Hepatocyte (in vitro differentiated cells): Measurements from ENCODE around the gene CD200. TPM values are rescaled to one million over a fixed set of nuclear protein-coding genes. Genes with fewer than 3 reads are reported as not detected.

Experiments used
- DNase-seq: peaks from one replicate; pipeline ENCODE4 v3.0.0-alpha.2; 2016; ENCODE audit warnings: low spot score
- H2AFZ ChIP-seq: fragments of 200-600 bp; sonication (generic); 2 replicates; pipeline ENCODE4 v1.6.0; 2016; ENCODE audit warnings: antibody characterized with exemption, mild to moderate bottlenecking
- H3K27ac ChIP-seq: fragments of 200-600 bp; sonication (generic); 2 replicates; pipeline ENCODE4 v1.5.1; 2016; ENCODE audit warnings: mild to moderate bottlenecking
- H3K27me3 ChIP-seq: fragments of 200-600 bp; sonication (generic); 2 replicates; pipeline ENCODE4 v1.6.1; 2016
- H3K36me3 ChIP-seq: fragments of 200-600 bp; sonication (generic); replicated peaks from 2 replicates; pipeline ENCODE4 v1.5.1; 2016; ENCODE audit warnings: low read depth; ENCODE audit not compliant: insufficient read depth
- H3K4me1 ChIP-seq: fragments of 200-600 bp; sonication (generic); 2 replicates; pipeline ENCODE4 v1.5.1; 2016; ENCODE audit warnings: mild to moderate bottlenecking, moderate library complexity; ENCODE audit not compliant: insufficient read depth
- H3K4me2 ChIP-seq: fragments of 200-600 bp; sonication (generic); 2 replicates; pipeline ENCODE4 v1.6.0; 2016
- H3K4me3 ChIP-seq: fragments of 200-600 bp; sonication (generic); 2 replicates; pipeline ENCODE4 v1.5.1; 2016; ENCODE audit warnings: mild to moderate bottlenecking
- H3K79me2 ChIP-seq: fragments of 200-600 bp; sonication (generic); 2 replicates; pipeline ENCODE4 v1.6.0; 2017; ENCODE audit warnings: mild to moderate bottlenecking
- H3K9me2 ChIP-seq: fragments of 200-600 bp; sonication (generic); replicated peaks from 2 replicates; pipeline ENCODE4 v1.6.0; 2017; ENCODE audit warnings: mild to moderate bottlenecking; ENCODE audit not compliant: insufficient read depth
- H3K9me3 ChIP-seq: fragments of 200-600 bp; sonication (generic); 2 replicates; pipeline ENCODE4 v1.5.1; 2016; ENCODE audit warnings: low read depth, mild to moderate bottlenecking
- H4K20me1 ChIP-seq: fragments of 200-600 bp; sonication (generic); 2 replicates; pipeline ENCODE4 v1.6.0; 2016; ENCODE audit warnings: mild to moderate bottlenecking; ENCODE audit not compliant: insufficient read depth, poor library complexity, severe bottlenecking
- EZH2 ChIP-seq: fragments of 200-600 bp; sonication (generic); IDR thresholded peaks from 2 replicates; pipeline ENCODE4 v1.6.1; 2016; ENCODE audit warnings: antibody characterized with exemption, mild to moderate bottlenecking, borderline replicate concordance
- EZH2phosphoT487 ChIP-seq: fragments of 200-600 bp; sonication (generic); IDR thresholded peaks from one replicate; pipeline ENCODE4 v1.6.1; 2018; ENCODE audit warnings: antibody characterized with exemption, mild to moderate bottlenecking, low read depth, moderate library complexity; ENCODE audit not compliant: unreplicated experiment, severe bottlenecking
- WGBS: methylation state at CpG from one replicate; pipeline ENCODE4 v1.1.6; 2016; ENCODE audit warnings: low lambda C conversion rate; ENCODE audit errors: missing lambda C conversion rate; 5-methylcytosine and 5-hydroxymethylcytosine counted together
- polyA plus RNA-seq: library from polyadenylated mRNA; unstranded; fragments of >200 nt; fragmentation: Nextera tagmentation; extraction: Ambion mirVana; gene quantifications from 2 replicates; pipeline ENCODE4 v1.2.1, GENCODE V29; 2016
- total RNA-seq: library from RNA; depleted of rRNA; stranded (reverse); fragments of >200 nt; gene quantifications from 2 replicates; pipeline ENCODE4 v1.2.3, GENCODE V29; 2014
- TF ChIP-seq, protein P1 (sequence below): fragments of 200-600 bp; sonication (generic); IDR thresholded peaks from 2 replicates; pipeline ENCODE4 v1.5.1; 2016; ENCODE audit warnings: antibody characterized with exemption, mild to moderate bottlenecking; ENCODE audit not compliant: poor library complexity

Gene CD200
- total and polyA plus RNA-seq, 2 experiments from 2014 or later, result 12.6 to 16.8 TPM

DNA sequence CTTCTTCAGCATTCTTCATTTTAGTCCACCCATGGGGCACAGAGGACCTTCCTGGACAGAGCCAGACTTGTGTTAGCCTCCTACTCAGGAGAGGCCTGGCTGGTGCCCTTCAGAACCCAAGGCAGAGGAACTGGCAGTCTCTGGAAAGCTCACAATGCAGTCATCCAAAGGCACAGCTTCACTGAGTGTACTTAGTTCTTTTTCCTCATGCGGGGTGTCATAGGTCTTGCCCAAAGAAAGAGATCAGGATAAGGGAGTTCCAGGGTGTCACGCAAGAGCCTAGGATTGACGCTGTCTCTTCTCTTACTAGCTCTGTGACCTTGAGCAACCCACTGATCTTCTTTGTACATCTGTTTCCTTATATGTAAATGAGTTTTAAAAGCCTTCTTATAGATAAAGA is 58.7 kb downstream of the CD200 start:
- TF ChIP-seq EZH2, result no peak
- no peak for TF ChIP-seq EZH2phosphoT487
- H3K4me2 ChIP-seq, result peak overlapping the region; percentile 36
- peak overlapping the region; percentile 93 for H3K27ac ChIP-seq
- no peak for DNase-seq
- H3K4me3 ChIP-seq, result no peak overlapping the region
- H3K36me3 ChIP-seq, result no peaks in the 10 kb centered on the region
- H3K9me3 ChIP-seq, result no peaks in the 10 kb centered on the region
- peak overlapping the region; percentile 34 for H2AFZ ChIP-seq
- H3K27me3 ChIP-seq, result no peaks in the 10 kb centered on the region
- no peaks in the 10 kb centered on the region for H3K9me2 ChIP-seq
- H4K20me1 ChIP-seq, result no peaks in the 10 kb centered on the region
- 89% methylated on average over 3 of the region's 3 CpGs for WGBS
- H3K79me2 ChIP-seq, result no peaks in the 10 kb centered on the region
- peaks cover 21% of the 10 kb centered on the region for H3K4me1 ChIP-seq

DNA sequence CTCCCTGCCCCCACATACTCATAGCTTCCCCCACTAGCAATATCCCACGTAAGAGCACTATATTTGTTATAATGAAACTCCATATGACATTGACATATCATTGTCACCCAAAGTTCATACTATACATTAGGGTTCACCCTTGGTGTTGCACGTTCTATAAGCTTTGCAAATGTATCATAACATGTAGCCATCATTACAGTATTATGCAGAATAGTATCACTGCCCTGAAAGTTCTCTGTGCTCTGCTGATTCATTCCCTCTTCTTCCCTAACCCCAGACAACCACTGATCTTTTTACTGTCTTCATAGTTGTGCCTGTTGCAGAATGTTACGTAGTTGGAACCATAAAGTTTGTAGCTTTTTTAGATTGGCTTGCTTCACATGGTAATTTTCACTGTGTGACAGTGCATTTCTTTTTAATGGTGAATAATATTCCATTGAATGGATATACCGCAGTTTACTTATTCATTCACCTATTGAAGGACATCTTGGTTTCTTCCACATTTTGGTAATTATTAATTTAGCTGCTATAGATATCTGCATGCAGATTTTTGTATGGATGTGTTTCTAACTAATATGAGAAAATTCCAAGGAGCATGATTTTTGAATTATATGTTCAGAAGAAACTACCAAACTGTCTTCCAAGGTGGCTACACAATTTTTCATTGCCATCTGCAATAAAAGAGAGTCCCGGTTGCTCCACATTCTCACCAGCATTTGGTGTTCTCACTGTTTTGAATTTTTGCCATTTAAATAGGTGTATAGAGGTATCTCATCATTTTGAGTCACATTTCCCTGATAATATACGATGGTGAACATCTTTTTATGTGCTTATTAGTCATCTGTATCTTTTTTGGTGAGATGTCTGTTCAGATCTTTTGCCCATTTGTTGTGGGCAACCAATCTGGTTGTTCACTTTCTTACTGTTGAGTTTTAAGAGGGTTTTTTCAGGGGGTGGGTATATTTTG is 59.7 kb downstream of the CD200 start:
- H3K4me1 ChIP-seq, result peaks cover 21% of the 10 kb centered on the region
- TF ChIP-seq EZH2phosphoT487 (no peak), EZH2 (no peak)
- TF ChIP-seq, protein P1, sequence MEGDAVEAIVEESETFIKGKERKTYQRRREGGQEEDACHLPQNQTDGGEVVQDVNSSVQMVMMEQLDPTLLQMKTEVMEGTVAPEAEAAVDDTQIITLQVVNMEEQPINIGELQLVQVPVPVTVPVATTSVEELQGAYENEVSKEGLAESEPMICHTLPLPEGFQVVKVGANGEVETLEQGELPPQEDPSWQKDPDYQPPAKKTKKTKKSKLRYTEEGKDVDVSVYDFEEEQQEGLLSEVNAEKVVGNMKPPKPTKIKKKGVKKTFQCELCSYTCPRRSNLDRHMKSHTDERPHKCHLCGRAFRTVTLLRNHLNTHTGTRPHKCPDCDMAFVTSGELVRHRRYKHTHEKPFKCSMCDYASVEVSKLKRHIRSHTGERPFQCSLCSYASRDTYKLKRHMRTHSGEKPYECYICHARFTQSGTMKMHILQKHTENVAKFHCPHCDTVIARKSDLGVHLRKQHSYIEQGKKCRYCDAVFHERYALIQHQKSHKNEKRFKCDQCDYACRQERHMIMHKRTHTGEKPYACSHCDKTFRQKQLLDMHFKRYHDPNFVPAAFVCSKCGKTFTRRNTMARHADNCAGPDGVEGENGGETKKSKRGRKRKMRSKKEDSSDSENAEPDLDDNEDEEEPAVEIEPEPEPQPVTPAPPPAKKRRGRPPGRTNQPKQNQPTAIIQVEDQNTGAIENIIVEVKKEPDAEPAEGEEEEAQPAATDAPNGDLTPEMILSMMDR, result no peak
- DNase-seq, result no peak
- H3K27ac ChIP-seq, result peak overlapping the region; percentile 93
- no peaks in the 10 kb centered on the region for H3K27me3 ChIP-seq
- no peak overlapping the region for H3K4me2 ChIP-seq
- no peaks in the 10 kb centered on the region for H3K79me2 ChIP-seq
- no peak overlapping the region for H3K4me3 ChIP-seq
- 78% methylated on average over 6 of the region's 6 CpGs for WGBS
- no peaks in the 10 kb centered on the region for H3K9me2 ChIP-seq
- H2AFZ ChIP-seq, result no peak overlapping the region
- H3K36me3 ChIP-seq, result no peaks in the 10 kb centered on the region
- no peaks in the 10 kb centered on the region for H4K20me1 ChIP-seq
- no peaks in the 10 kb centered on the region for H3K9me3 ChIP-seq

DNA sequence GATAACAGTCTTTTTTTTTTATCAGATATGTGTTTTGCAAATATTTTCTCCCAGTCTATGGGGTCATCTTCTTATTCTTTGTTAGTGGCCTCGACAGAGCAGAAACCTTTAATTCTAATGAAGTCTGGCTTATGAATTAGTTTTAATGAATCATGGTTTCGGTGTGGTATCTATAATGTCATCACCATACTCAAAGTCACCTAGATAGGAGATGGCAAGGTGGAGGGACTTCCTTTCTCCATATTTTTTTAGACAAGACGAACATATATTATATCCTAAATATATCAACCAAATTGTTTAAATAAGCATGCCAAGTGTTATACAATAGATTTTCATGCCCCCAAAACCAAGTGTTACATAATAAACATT is 60.4 kb downstream of the CD200 start:
- no peak for DNase-seq
- H3K36me3 ChIP-seq, result no peaks in the 10 kb centered on the region
- H3K27ac ChIP-seq, result no peak overlapping the region
- no peak overlapping the region for H3K4me2 ChIP-seq
- H3K4me3 ChIP-seq, result no peak overlapping the region
- 67% methylated on average over 3 of the region's 3 CpGs for WGBS
- no peaks in the 10 kb centered on the region for H3K27me3 ChIP-seq
- H3K79me2 ChIP-seq, result no peaks in the 10 kb centered on the region
- TF ChIP-seq EZH2phosphoT487 (no peak), EZH2 (no peak)
- TF ChIP-seq, protein P1, result no peak
- H3K9me2 ChIP-seq, result no peaks in the 10 kb centered on the region
- H4K20me1 ChIP-seq, result no peaks in the 10 kb centered on the region
- no peak overlapping the region for H2AFZ ChIP-seq
- H3K4me1 ChIP-seq, result peaks cover 21% of the 10 kb centered on the region
- no peaks in the 10 kb centered on the region for H3K9me3 ChIP-seq

DNA sequence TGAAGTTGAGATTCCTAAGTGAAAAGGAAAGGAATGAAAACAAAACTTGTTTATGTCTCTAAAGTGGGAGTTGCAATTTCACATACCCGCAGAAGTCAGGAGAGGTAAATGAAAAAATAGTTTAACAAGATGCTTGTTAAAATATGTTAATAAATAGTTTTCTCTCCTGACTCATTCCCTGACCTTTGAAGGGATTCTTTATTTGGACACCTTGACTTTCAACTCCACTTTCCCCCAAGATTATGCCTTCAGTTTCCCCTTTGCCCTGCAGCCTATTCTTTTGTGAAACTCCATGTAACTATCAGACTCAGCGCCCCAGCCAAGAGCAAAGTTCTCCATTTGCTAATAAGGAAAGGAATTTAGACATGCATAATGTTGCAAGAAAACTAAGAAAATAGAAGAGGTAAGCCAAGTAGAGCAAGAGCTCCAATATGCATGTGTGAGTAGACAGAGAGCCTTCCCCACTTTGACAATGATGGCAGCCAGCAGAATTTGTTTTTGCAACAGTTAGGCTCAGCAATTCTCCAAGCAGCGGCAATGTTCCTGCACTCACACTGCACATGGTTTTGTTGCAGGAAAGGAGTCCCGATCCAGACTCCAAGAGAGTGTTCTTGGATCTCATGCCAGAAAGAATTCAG is 61.2 kb downstream of the CD200 start:
- TF ChIP-seq EZH2phosphoT487 (no peak), EZH2 (no peak)
- TF ChIP-seq, protein P1, result no peak
- Histone ChIP-seq H3K4me3 (no peak overlapping the region), H3K9me2 (no peaks in the 10 kb centered on the region), H3K4me2 (peak overlapping the region; percentile 14), H3K27me3 (no peaks in the 10 kb centered on the region), H4K20me1 (no peaks in the 10 kb centered on the region), H3K4me1 (peaks cover 21% of the 10 kb centered on the region), H3K79me2 (no peaks in the 10 kb centered on the region), H3K9me3 (no peaks in the 10 kb centered on the region), H3K36me3 (no peaks in the 10 kb centered on the region), H2AFZ (no peak overlapping the region), H3K27ac (no peak overlapping the region)
- no peak for DNase-seq
- 84% methylated on average over 4 of the region's 4 CpGs for WGBS
